CD8-positive, alpha-beta memory T cell (primary cell): ENCODE measurements around the gene WDR26. TPM values are rescaled to one million over a fixed set of nuclear protein-coding genes. Genes with fewer than 3 reads are reported as not detected.
"Not testable (repeated sequence)": the region's sequence is repeated elsewhere in the genome, so short reads cannot be mapped to it uniquely, and the experiment has no call there.

Experiments used
- CTCF ChIA-PET: fragments of 350-600 bp; sonication (Branson Sonifier 250); formaldehyde crosslinking; loops from one replicate; lab custom pipeline; 2021; ENCODE audit warnings: antibody characterized with exemption; lab: Charles Lee
- POLR2A ChIA-PET: fragments of 350-600 bp; sonication (Branson Sonifier 250); formaldehyde crosslinking; loops from one replicate; lab custom pipeline; 2021; ENCODE audit warnings: antibody characterized with exemption; lab: Charles Lee
- DNase-seq, 5 donors: peaks; one replicate each; pipeline versions ENCODE4 v3.0.0 to v3.0.0-alpha.2; 2020 to 2022; ENCODE audit warnings: mixed read lengths in 1 of 5
- H3K27ac ChIP-seq: one replicate; pipeline ENCODE4 v1.7.0; 2013; ENCODE audit warnings: low read depth, mild to moderate bottlenecking, low read length, moderate library complexity
- H3K27me3 ChIP-seq: 2 replicates; pipeline ENCODE4 v1.7.0; 2013; ENCODE audit warnings: low read length, mild to moderate bottlenecking; ENCODE audit not compliant: insufficient read depth, poor library complexity, severe bottlenecking
- H3K36me3 ChIP-seq: 2 replicates; pipeline ENCODE4 v1.7.0; 2013; ENCODE audit warnings: mild to moderate bottlenecking, low read length, moderate library complexity; ENCODE audit not compliant: insufficient read depth
- H3K4me1 ChIP-seq: 2 replicates; pipeline ENCODE4 v1.7.0; 2013; ENCODE audit warnings: mild to moderate bottlenecking, low read length, moderate library complexity; ENCODE audit not compliant: insufficient read depth
- H3K4me3 ChIP-seq: 2 replicates; pipeline ENCODE4 v1.7.0; 2013; ENCODE audit warnings: mild to moderate bottlenecking, low read length
- H3K9me3 ChIP-seq: 2 replicates; pipeline ENCODE4 v1.7.0; 2013; ENCODE audit warnings: mild to moderate bottlenecking, low read length
- H3K27ac Mint-ChIP-seq, 8 donors: one replicate each; pipeline ENCODE4 v1.8.0; 2020 to 2021; ENCODE audit warnings: mixed read lengths in 8 of 8, mild to moderate bottlenecking in 6 of 8, inconsistent platforms in 3 of 8, moderate library complexity in 3 of 8
- H3K27me3 Mint-ChIP-seq, 2 donors: one replicate each; pipeline ENCODE4 v1.8.0; 2020 to 2021; ENCODE audit warnings: mixed read lengths in 2 of 2, mild to moderate bottlenecking in 1 of 2, moderate library complexity in 1 of 2
- H3K36me3 Mint-ChIP-seq, 3 donors: one replicate each; pipeline ENCODE4 v1.8.0; 2020 to 2021; ENCODE audit warnings: mixed read lengths in 3 of 3, inconsistent platforms in 1 of 3, mild to moderate bottlenecking in 1 of 3
- H3K4me1 Mint-ChIP-seq, 3 donors: one replicate each; pipeline ENCODE4 v1.8.0; 2020 to 2021; ENCODE audit warnings: mixed read lengths in 3 of 3, inconsistent platforms in 1 of 3, mild to moderate bottlenecking in 1 of 3
- H3K4me3 Mint-ChIP-seq, 7 donors: one replicate each; pipeline ENCODE4 v1.8.0; 2020 to 2021; ENCODE audit warnings: mixed read lengths in 7 of 7, mild to moderate bottlenecking in 6 of 7, moderate library complexity in 4 of 7, inconsistent platforms in 2 of 7
- H3K9me3 Mint-ChIP-seq, 5 donors: one replicate each; pipeline ENCODE4 v1.8.0; 2020 to 2022; ENCODE audit warnings: mixed read lengths in 5 of 5, mild to moderate bottlenecking in 3 of 5, moderate library complexity in 2 of 5, inconsistent platforms in 1 of 5
- polyA plus RNA-seq: library from polyadenylated mRNA; unstranded; fragments of 300-500 nt; fragmentation: Illumina TruSeq; gene quantifications from one replicate; pipeline ENCODE4 v1.2.3, GENCODE V29; 2021
- total RNA-seq, 2 experiments: library from RNA; stranded (reverse); gene quantifications; one replicate each; pipeline ENCODE4 v1.2.3, GENCODE V29; 2021

Gene WDR26
- total and polyA plus RNA-seq, 3 experiments from 2014 or later, result 5.6 to 66.1 (median 65.8) TPM

DNA sequence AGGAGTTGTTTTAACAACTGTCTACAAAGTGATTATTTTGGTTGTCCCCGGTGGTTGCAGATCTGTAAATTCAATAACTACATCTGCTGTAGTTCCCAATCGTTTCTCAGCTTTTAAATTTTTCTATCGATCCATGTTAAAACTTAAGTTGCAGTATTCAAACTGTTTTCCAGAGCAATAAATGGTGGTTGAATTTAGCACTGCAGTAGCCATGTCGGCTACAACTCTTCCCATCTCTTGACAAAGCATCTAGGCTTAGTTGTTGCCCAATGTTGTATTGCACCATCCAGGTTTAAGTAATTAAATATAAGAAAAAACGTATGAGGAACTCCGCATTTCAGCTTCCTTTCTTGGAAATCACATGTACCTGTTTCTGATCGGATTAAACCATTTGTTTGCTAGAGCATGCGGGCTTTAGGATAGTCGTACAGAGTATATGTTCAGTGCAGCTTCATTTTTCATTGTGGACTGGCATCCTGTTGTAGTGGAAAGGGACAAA lies 76.9 kb downstream of the WDR26 start:
- H3K27ac ChIP-seq, result peak overlapping the region; percentile 72
- H3K4me3 Mint-ChIP-seq, result peak overlapping the region; percentile 87 to 98 (median 92)
- POLR2A ChIA-PET, result interaction anchor here (1.0 kb wide), 1 partner anchor 27 kb away, joined by 3 read pairs; no protein-coding TSS in a partner anchor
- DNase-seq, result no peak
- no peaks in the 10 kb centered on the region for H3K27me3 Mint-ChIP-seq
- peaks cover 0 to 21% (median 8%) of the 10 kb centered on the region in 3 donors for H3K36me3 Mint-ChIP-seq
- H3K27ac Mint-ChIP-seq, result peak overlapping the region; percentile 73 to 96 (median 88)
- CTCF ChIA-PET, result interaction anchor here (1.2 to 1.8 kb wide), 3 partner anchors 18 to 99 kb away, joined by 3 to 6 read pairs (median 6); partner anchors contain the start of gene NVL
- no peaks in the 10 kb centered on the region for H3K9me3 Mint-ChIP-seq
- no peaks in the 10 kb centered on the region for H3K36me3 ChIP-seq
- no peaks in the 10 kb centered on the region for H3K9me3 ChIP-seq
- peaks cover 37 to 71% (median 66%) of the 10 kb centered on the region in 3 donors for H3K4me1 Mint-ChIP-seq
- peaks cover 25% of the 10 kb centered on the region for H3K4me1 ChIP-seq
- peak overlapping the region; percentile 62 for H3K4me3 ChIP-seq
- H3K27me3 ChIP-seq, result no peaks in the 10 kb centered on the region

DNA sequence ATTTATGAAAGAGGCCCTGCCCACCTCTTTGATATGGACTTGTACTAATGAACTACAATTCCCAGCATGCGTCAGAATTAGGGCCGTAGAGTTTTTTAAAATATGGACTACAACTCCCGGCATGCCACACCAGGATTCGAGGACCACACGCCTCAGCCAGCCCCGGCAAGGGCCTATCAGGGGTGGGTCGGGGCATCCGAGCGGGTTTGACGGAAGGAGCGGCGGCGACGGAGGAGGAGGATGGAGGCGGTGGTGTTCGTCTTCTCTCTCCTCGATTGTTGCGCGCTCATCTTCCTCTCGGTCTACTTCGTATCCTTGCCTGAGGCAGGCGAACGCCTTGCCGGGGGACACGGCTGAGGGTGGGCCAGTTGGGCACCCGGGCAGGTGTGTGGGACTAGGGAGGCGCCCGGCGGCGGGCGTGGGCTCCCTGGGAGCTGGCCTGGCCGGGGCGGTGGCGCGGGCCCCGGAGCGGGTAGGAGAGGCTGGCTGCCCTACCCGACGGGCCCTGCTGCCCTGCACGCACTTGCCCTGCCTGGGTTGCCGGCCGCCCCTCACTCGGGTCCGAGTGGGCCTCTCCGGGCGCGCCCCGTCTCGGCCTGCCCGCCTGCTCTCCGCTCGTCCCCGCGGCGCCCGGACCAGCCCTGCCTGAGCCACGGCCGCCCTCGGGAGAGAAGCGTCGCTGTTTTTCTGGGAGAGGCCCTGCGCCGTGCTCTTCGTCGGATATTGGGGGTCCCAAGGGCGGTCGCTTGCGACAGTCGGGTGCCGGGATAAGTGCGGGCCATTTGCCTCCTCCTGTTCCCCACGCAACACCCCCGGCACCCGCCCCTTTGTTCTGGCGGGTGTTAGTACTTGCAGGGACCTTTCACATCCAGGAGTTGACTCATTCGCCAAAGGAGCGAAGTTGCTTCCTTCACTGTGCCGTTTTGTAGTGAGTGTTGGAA lies 77.6 kb downstream of the WDR26 start, which contains the start of gene CNIH4:
Gene CNIH4, plus strand, starts transcription at position 195 of the 941 bp plus-strand sequence. Its CDS starts 46 bp downstream, at position 241.
- peaks cover 25% of the 10 kb centered on the region for H3K4me1 ChIP-seq
- no peaks in the 10 kb centered on the region for H3K27me3 Mint-ChIP-seq
- H3K9me3 ChIP-seq, result no peaks in the 10 kb centered on the region
- H3K9me3 Mint-ChIP-seq, result no peaks in the 10 kb centered on the region
- CTCF ChIA-PET, result interaction anchor here (1.2 to 1.8 kb wide), 3 partner anchors 19 to 100 kb away, joined by 3 to 6 read pairs (median 6); partner anchors contain the start of gene NVL
- no peaks in the 10 kb centered on the region for H3K36me3 ChIP-seq
- no peaks in the 10 kb centered on the region for H3K27me3 ChIP-seq
- peak; percentile 87 to 94 (median 91) for DNase-seq
- H3K4me1 Mint-ChIP-seq, result peaks cover 33 to 64% (median 59%) of the 10 kb centered on the region in 3 donors
- POLR2A ChIA-PET, result interaction anchor here (0.6 to 1.1 kb wide), 4 partner anchors 8 to 365 kb away, joined by 3 read pairs; no protein-coding TSS in a partner anchor
- peak within 1 kb of the TSS; percentile 62 for H3K4me3 ChIP-seq
- H3K4me3 Mint-ChIP-seq, result peak within 1 kb of the TSS; percentile 91 to 98 (median 94)
- peak within 1 kb of the TSS; percentile 84 to 96 (median 92) for H3K27ac Mint-ChIP-seq
- peaks cover 0 to 19% (median 5%) of the 10 kb centered on the region in 3 donors for H3K36me3 Mint-ChIP-seq
- H3K27ac ChIP-seq, result peak within 1 kb of the TSS; percentile 72

DNA sequence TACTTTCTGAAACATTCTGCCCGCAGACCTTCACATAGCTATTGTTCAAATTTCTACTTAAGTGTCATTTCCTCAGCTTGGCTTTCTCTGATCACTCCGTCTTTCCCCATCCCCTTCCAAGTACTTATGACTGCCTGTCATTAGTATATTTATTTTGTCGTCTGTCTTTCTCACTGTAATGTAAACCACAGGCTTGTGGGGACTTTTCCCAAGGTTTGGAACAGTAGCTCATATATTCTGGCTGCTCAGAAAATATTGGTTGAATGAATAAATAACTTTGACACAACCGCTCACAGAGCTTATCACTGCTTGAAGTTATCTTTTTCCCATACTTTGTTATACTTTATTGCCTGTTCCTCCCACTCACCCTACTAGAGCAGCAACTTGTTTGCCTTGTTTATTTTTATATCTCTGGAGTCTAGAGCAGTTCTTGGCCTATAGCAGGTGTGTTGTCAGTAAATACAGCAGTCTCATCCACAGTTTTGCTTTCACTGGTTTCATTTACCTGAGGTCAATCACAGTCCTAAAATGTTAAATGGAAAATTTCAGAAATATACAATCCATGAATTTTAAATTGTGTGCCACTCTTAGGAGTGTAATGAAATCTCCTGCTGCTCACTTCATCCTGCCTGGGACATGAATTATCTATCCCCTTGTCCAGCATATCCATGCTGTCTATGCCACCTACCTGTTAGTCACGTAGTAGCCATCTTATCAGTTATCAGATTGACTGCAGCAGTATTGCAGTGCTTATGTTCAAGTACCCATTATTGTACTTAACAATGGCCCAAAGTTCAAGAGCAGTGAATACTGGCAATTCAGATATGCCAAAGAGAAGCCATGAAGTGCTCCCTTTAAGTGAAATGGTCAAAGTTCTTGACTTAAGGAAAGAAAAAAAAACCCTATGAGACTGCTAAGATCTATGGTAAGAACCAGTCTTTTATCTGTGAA lies 80.3 kb downstream of the WDR26 start:
- Histone ChIP-seq H3K9me3 (no peaks in the 10 kb centered on the region), H3K4me3 (no peak overlapping the region), H3K4me1 (peaks cover 19% of the 10 kb centered on the region), H3K36me3 (no peaks in the 10 kb centered on the region), H3K27ac (no peak overlapping the region), H3K27me3 (no peaks in the 10 kb centered on the region)
- DNase-seq, result no peak
- CTCF ChIA-PET, result no interaction called here
- POLR2A ChIA-PET, result no interaction called here
- no peaks in the 10 kb centered on the region for H3K27me3 Mint-ChIP-seq
- peak overlapping the region in 2 of 7 donors; percentile 2 to 60 for H3K4me3 Mint-ChIP-seq
- H3K36me3 Mint-ChIP-seq, result peaks cover 0 to 11% (median 5%) of the 10 kb centered on the region in 3 donors
- peak overlapping the region in 2 of 8 donors; percentile 0 to 41 for H3K27ac Mint-ChIP-seq
- peaks cover 25 to 43% (median 35%) of the 10 kb centered on the region in 3 donors for H3K4me1 Mint-ChIP-seq
- no peaks in the 10 kb centered on the region for H3K9me3 Mint-ChIP-seq

DNA sequence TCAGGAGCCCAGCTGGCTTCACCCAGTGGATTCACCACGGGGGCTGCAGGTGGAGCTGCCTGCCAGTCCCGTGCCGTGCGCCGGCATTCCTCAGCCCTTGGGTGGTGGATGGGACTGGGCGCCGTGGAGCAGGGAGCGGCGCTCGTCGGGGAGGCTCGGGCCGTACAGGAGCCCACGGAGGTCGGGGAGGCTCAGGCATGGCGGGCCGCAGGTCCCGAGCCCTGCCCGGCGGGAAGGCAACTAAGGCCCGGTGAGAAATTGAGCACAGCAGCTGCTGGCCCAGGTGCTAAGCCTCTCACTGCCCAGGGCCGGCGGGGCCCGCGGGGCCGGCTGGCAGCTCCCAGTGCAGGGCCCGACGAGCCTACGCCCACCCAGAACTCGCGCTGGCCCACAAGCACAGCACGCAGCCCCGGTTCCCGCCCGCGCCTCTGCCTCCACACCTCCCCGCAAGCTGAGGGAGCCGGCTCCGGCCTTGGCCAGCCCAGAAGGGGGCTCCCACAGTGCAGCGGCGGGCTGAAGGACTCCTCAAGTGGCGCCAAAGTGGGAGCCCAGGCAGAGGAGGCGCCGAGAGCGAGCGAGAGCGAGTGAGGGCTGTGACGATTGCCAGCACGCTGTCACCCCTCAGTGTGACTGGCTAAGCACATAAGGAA lies 82.0 kb downstream of the WDR26 start:
- peaks cover 13% of the 10 kb centered on the region for H3K4me1 ChIP-seq
- H3K27ac ChIP-seq, H3K4me3 Mint-ChIP-seq, H3K27me3 Mint-ChIP-seq, H3K36me3 Mint-ChIP-seq, H3K4me3 ChIP-seq, H3K27me3 ChIP-seq, POLR2A ChIA-PET, H3K36me3 ChIP-seq, DNase-seq, H3K27ac Mint-ChIP-seq, H3K9me3 ChIP-seq, H3K9me3 Mint-ChIP-seq: not testable (repeated sequence)
- CTCF ChIA-PET, result interaction anchor here (1.7 kb wide), 1 partner anchor 19 kb away, joined by 4 read pairs; no protein-coding TSS in a partner anchor
- H3K4me1 Mint-ChIP-seq, result peaks cover 18 to 38% (median 30%) of the 10 kb centered on the region in 3 donors

DNA sequence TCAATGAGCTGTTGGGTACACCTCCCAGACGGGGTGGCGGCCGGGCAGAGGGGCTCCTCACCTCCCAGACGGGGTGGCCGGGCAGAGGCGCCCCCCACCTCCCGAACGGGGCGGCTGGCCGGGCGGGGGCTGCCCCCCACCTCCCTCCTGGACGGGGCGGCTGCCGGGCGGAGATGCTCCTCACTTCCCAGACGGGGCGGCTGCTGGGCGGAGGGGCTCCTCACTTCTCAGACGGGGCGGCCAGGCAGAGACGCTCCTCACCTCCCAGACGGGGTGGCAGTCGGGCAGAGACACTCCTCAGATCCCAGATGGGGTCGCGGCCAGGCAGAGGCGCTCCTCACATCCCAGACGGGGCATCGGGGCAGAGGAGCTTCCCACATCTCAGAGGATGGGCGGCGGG lies 84.9 kb downstream of the WDR26 start:
- peaks cover 16 to 37% (median 20%) of the 10 kb centered on the region in 3 donors for H3K4me1 Mint-ChIP-seq
- DNase-seq, H3K4me3 ChIP-seq, H3K36me3 Mint-ChIP-seq, CTCF ChIA-PET, H3K27me3 ChIP-seq, H3K27ac ChIP-seq, H3K9me3 Mint-ChIP-seq, H3K4me3 Mint-ChIP-seq, H3K9me3 ChIP-seq, H3K27ac Mint-ChIP-seq, H3K36me3 ChIP-seq, H3K27me3 Mint-ChIP-seq, POLR2A ChIA-PET: not testable (repeated sequence)
- peaks cover 13% of the 10 kb centered on the region for H3K4me1 ChIP-seq

DNA sequence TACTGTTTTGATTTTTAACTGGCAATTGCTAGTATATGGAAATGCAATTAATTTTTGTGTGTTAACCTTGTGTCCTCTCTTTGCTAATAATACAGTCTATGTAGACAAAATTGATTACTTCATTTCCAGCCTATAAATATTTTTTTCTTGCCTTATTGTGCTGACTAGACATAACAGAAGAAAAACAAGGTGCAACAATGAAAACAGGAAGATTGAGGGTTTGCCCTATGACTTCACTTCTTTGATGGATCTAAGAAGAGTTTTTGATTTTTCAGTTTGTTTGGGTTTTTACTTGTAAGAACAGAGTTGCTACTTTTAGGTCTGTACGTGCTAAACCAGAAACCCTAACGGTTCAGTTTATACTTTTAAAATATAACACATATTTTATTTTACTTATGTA lies 86.5 kb downstream of the WDR26 start:
- no peaks in the 10 kb centered on the region for H3K36me3 ChIP-seq
- H3K27ac ChIP-seq, result no peak overlapping the region
- H3K4me1 Mint-ChIP-seq, result peaks cover 10 to 24% (median 14%) of the 10 kb centered on the region in 3 donors
- peak overlapping the region in 2 of 8 donors; percentile 4 to 48 for H3K27ac Mint-ChIP-seq
- peaks cover 13% of the 10 kb centered on the region for H3K4me1 ChIP-seq
- peaks cover 0 to 8% (median 0%) of the 10 kb centered on the region in 3 donors for H3K36me3 Mint-ChIP-seq
- H3K27me3 ChIP-seq, result no peaks in the 10 kb centered on the region
- H3K9me3 Mint-ChIP-seq, result peaks cover 0 to 22% (median 17%) of the 10 kb centered on the region in 5 donors
- no peak overlapping the region for H3K4me3 Mint-ChIP-seq
- H3K9me3 ChIP-seq, result no peaks in the 10 kb centered on the region
- DNase-seq, result peak in 1 of 5 donors; percentile 29
- no peak overlapping the region for H3K4me3 ChIP-seq
- ChIA-PET POLR2A (no interaction called here), CTCF (no interaction called here)
- no peaks in the 10 kb centered on the region for H3K27me3 Mint-ChIP-seq

DNA sequence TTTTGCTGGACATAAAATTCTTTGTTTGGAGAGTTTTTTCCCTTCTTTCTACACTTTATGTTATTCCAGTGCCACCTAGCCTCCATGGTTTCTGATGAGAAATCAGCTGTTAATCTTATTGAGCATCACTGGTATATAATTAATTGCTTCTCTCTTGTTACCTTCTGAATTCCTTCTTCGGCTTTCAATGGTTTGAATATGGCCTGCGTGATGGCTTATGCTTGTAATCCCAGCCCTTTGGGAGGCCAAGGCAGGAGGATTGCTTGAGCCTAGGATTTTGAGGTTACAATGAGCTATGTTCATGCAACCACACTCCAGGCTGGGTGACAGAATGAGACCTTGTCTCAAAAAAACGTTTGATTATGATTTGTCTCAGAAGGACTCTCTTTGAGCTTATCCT lies 90.9 kb downstream of the WDR26 start:
- Histone ChIP-seq H3K27me3 (no peaks in the 10 kb centered on the region), H3K27ac (no peak overlapping the region), H3K4me1 (peaks cover 10% of the 10 kb centered on the region), H3K36me3 (no peaks in the 10 kb centered on the region), H3K9me3 (no peaks in the 10 kb centered on the region), H3K4me3 (no peak overlapping the region)
- no peak overlapping the region for H3K4me3 Mint-ChIP-seq
- peaks cover 0 to 14% (median 0%) of the 10 kb centered on the region in 3 donors for H3K36me3 Mint-ChIP-seq
- H3K4me1 Mint-ChIP-seq, result peaks cover 7 to 26% (median 18%) of the 10 kb centered on the region in 3 donors
- CTCF ChIA-PET, result interaction anchor here (1.1 to 2.1 kb wide), 4 partner anchors 8 to 113 kb away, joined by 3 to 6 read pairs (median 3); partner anchors contain the start of gene NVL
- H3K9me3 Mint-ChIP-seq, result peaks cover 0 to 29% (median 21%) of the 10 kb centered on the region in 5 donors
- POLR2A ChIA-PET, result no interaction called here
- no peaks in the 10 kb centered on the region for H3K27me3 Mint-ChIP-seq
- H3K27ac Mint-ChIP-seq, result peak overlapping the region in 1 of 8 donors; percentile 52
- no peak for DNase-seq
